Measurements from ENCODE around the gene NSMF. TPM values are rescaled to one million over a fixed set of nuclear protein-coding genes. Genes with fewer than 3 reads are reported as not detected.

The NSMF gene
- total RNA-seq, 3 donors from 2014 or later (not counting 1 experiment from before 2014, with no cell fraction given): 78.1 to 111 (median 87.8) TPM

GRCh38 chr9:137434498-137435380 is 24.4 kb downstream of the NSMF start:
- peaks cover 29% of the 10 kb centered on the region for H3K4me1 ChIP-seq (ENCODE audit: control insufficient read depth, insufficient read depth, low read length)
- no peaks in the 10 kb centered on the region for H3K27me3 ChIP-seq (ENCODE audit: control insufficient read depth, insufficient read depth, low read length)
- Mint-ChIP-seq H3K4me3 (no peak overlapping the region), H3K27me3 (ENCODE audit: low read depth in 2 of 2) (no peaks in the 10 kb centered on the region), H3K36me3 (no peaks in the 10 kb centered on the region), H3K4me1 (no peaks in the 10 kb centered on the region), H3K27ac (no peak overlapping the region), H3K9me3 (no peaks in the 10 kb centered on the region)
- H3K27ac ChIP-seq (ENCODE audit: low read length): no peak overlapping the region
- DNase-seq: no peak
- H3K36me3 ChIP-seq (ENCODE audit: control insufficient read depth, insufficient read depth, low read length): no peaks in the 10 kb centered on the region
- ATAC-seq: peak in 2 of 3 donors; percentile 52 to 68
- H3K4me3 ChIP-seq (ENCODE audit: low read length): no peak overlapping the region
- intact Hi-C loops (cut with micrococcal nuclease): no loop called here
- H3K9me3 ChIP-seq (ENCODE audit: control insufficient read depth, insufficient read depth, low read length): no peaks in the 10 kb centered on the region
- TF ChIP-seq CTCF (IDR thresholded peaks at IDR 0.05): no peak
- 60% methylated on average over 43 of the region's 43 CpGs for WGBS (ENCODE audit: insufficient coverage)

- Mint-ChIP-seq H3K27me3 (ENCODE audit: low read depth in 2 of 2) (no peaks in the 10 kb centered on the region), H3K9me3 (no peaks in the 10 kb centered on the region), H3K4me3 (no peak overlapping the region), H3K4me1 (no peaks in the 10 kb centered on the region), H3K36me3 (no peaks in the 10 kb centered on the region), H3K27ac (no peak overlapping the region)
- Histone ChIP-seq H3K27me3 (ENCODE audit: control insufficient read depth, insufficient read depth, low read length) (no peaks in the 10 kb centered on the region), H3K4me1 (ENCODE audit: control insufficient read depth, insufficient read depth, low read length) (peaks cover 29% of the 10 kb centered on the region), H3K27ac (ENCODE audit: low read length) (no peak overlapping the region), H3K9me3 (ENCODE audit: control insufficient read depth, insufficient read depth, low read length) (no peaks in the 10 kb centered on the region), H3K36me3 (ENCODE audit: control insufficient read depth, insufficient read depth, low read length) (no peaks in the 10 kb centered on the region), H3K4me3 (ENCODE audit: low read length) (no peak overlapping the region)
- 91% methylated on average over 26 of the region's 26 CpGs for WGBS (ENCODE audit: insufficient coverage)
- no peak for TF ChIP-seq CTCF (IDR thresholded peaks at IDR 0.05)
- intact Hi-C loops (cut with micrococcal nuclease): no loop called here
- no peak for ATAC-seq
- DNase-seq: no peak
These were observed 25.2 kb downstream of the NSMF start for GRCh38 chr9:137433916-137434431.

- Mint-ChIP-seq H3K27ac (no peak overlapping the region), H3K9me3 (no peaks in the 10 kb centered on the region), H3K4me3 (no peak overlapping the region), H3K27me3 (ENCODE audit: low read depth in 2 of 2) (no peaks in the 10 kb centered on the region), H3K36me3 (no peaks in the 10 kb centered on the region), H3K4me1 (no peaks in the 10 kb centered on the region)
- WGBS (ENCODE audit: insufficient coverage): 86% methylated on average over 19 of the region's 19 CpGs
- Histone ChIP-seq H3K4me1 (ENCODE audit: control insufficient read depth, insufficient read depth, low read length) (peaks cover 29% of the 10 kb centered on the region), H3K9me3 (ENCODE audit: control insufficient read depth, insufficient read depth, low read length) (no peaks in the 10 kb centered on the region), H3K27ac (ENCODE audit: low read length) (no peak overlapping the region), H3K27me3 (ENCODE audit: control insufficient read depth, insufficient read depth, low read length) (no peaks in the 10 kb centered on the region), H3K4me3 (ENCODE audit: low read length) (no peak overlapping the region), H3K36me3 (ENCODE audit: control insufficient read depth, insufficient read depth, low read length) (no peaks in the 10 kb centered on the region)
- ATAC-seq: no peak
- intact Hi-C loops (cut with micrococcal nuclease): no loop called here
- no peak for DNase-seq
- no peak for TF ChIP-seq CTCF (IDR thresholded peaks at IDR 0.05)
These were observed 25.7 kb downstream of the NSMF start for GRCh38 chr9:137433349-137433915.
